PFSK-1 (cell line): ENCODE data around the gene KIR2DL3.

Source experiments
- POLR2AphosphoS5 ChIP-seq: IDR thresholded peaks from 2 replicates; pipeline ENCODE4 v1.6.1; 2012; ENCODE audit warnings: low read depth, mild to moderate bottlenecking, control low read depth, low read length, moderate library complexity
- SIN3A ChIP-seq: IDR thresholded peaks from 2 replicates; pipeline ENCODE4 v1.6.1; 2012; ENCODE audit warnings: mild to moderate bottlenecking, low read length, moderate library complexity, borderline replicate concordance; ENCODE audit not compliant: insufficient read depth
- TAF1 ChIP-seq: IDR thresholded peaks from 2 replicates; pipeline ENCODE4 v1.6.1; 2012; ENCODE audit warnings: low read length, control low read depth, borderline replicate concordance; ENCODE audit not compliant: insufficient read depth
- TF ChIP-seq, protein P1 (sequence below), 2 experiments: IDR thresholded peaks; 2 replicates each; pipeline versions ENCODE4 v1.6.1 to v1.8.0; 2011 to 2012; ENCODE audit warnings: low read depth in 2 of 2, low read length in 2 of 2, control low read depth in 1 of 2, inconsistent platforms in 1 of 2, mild to moderate bottlenecking in 1 of 2, moderate library complexity in 1 of 2; ENCODE audit not compliant: insufficient read depth in 1 of 2

DNA sequence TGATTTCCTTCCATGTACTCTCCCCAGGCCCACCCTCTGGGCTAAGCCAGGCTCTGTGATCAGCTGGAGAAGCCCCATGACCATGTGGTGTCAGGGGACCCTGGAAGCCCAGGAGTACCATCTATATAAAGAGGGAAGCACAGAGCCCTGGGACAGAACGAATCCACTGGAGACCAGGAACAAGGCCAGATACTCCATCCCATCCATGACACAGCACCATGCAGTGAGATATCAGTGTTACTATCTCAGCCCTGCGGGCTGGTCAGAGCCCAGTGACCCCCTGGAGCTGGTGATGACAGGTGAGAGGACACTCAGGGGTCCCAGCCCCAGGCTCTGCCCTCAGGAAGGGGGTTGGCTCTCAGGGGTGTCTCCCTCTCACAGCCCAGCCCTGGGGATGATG is 41.5 kb upstream of the KIR2DL3 start:
- TF ChIP-seq SIN3A: no peak
- TF ChIP-seq, protein P1, sequence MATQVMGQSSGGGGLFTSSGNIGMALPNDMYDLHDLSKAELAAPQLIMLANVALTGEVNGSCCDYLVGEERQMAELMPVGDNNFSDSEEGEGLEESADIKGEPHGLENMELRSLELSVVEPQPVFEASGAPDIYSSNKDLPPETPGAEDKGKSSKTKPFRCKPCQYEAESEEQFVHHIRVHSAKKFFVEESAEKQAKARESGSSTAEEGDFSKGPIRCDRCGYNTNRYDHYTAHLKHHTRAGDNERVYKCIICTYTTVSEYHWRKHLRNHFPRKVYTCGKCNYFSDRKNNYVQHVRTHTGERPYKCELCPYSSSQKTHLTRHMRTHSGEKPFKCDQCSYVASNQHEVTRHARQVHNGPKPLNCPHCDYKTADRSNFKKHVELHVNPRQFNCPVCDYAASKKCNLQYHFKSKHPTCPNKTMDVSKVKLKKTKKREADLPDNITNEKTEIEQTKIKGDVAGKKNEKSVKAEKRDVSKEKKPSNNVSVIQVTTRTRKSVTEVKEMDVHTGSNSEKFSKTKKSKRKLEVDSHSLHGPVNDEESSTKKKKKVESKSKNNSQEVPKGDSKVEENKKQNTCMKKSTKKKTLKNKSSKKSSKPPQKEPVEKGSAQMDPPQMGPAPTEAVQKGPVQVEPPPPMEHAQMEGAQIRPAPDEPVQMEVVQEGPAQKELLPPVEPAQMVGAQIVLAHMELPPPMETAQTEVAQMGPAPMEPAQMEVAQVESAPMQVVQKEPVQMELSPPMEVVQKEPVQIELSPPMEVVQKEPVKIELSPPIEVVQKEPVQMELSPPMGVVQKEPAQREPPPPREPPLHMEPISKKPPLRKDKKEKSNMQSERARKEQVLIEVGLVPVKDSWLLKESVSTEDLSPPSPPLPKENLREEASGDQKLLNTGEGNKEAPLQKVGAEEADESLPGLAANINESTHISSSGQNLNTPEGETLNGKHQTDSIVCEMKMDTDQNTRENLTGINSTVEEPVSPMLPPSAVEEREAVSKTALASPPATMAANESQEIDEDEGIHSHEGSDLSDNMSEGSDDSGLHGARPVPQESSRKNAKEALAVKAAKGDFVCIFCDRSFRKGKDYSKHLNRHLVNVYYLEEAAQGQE (IDR thresholded peaks at IDR 0.05; ENCODE audit: insufficient read depth in 1 of 2, low read depth in 2 of 2, low read length in 2 of 2): no peak
- no peak for TF ChIP-seq POLR2AphosphoS5
- no peak for TF ChIP-seq TAF1
